ENCODE data around the gene PHACTR1.

DNA sequence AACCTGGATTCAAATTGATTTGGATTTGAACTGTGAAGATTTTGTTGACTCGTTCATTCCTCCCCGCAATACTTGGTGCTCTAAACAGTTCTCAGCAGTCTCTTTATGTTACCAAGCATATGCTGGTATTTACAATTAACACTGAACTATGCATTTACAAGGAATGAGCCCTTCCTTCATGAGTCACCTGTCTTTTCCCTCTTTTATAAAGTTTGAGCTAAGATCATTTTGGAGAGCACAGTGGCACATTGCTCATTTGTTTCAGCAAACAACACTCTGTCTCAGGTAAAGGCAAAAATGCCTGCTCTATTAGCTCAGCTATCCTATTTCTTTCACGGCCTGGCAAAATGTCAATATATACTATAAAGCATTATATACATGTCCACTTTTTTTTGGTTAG is 285.4 kb downstream of the PHACTR1 start:
- TF ChIP-seq EZH2 (IDR thresholded peaks at IDR 0.05; ENCODE audit: borderline replicate concordance, low read depth, low read length), result no peak
- no peak for TF ChIP-seq BHLHE40 (IDR thresholded peaks at IDR 0.05; ENCODE audit: low read length)
- TF ChIP-seq ZFX (CRISPR knock-in tag; IDR thresholded peaks at IDR 0.05), result no peak
- TF ChIP-seq MAFK (IDR thresholded peaks at IDR 0.05; ENCODE audit: low read length), result no peak
- no peak for TF ChIP-seq MYNN (IDR thresholded peaks at IDR 0.05)
- TF ChIP-seq MYNN (CRISPR knock-in tag; IDR thresholded peaks at IDR 0.05), result no peak
- TF ChIP-seq ZNF644 (tag; IDR thresholded peaks at IDR 0.05; ENCODE audit: low read depth), result no peak
- no peak for TF ChIP-seq JUND (IDR thresholded peaks at IDR 0.05; ENCODE audit: borderline replicate concordance, low read depth, low read length)
- no peak for TF ChIP-seq JUND (tag; IDR thresholded peaks at IDR 0.05; ENCODE audit: borderline replicate concordance, low read depth, low read length)
- no peak for TF ChIP-seq ELF4 (CRISPR knock-in tag; IDR thresholded peaks at IDR 0.05)
- TF ChIP-seq, protein P1, sequence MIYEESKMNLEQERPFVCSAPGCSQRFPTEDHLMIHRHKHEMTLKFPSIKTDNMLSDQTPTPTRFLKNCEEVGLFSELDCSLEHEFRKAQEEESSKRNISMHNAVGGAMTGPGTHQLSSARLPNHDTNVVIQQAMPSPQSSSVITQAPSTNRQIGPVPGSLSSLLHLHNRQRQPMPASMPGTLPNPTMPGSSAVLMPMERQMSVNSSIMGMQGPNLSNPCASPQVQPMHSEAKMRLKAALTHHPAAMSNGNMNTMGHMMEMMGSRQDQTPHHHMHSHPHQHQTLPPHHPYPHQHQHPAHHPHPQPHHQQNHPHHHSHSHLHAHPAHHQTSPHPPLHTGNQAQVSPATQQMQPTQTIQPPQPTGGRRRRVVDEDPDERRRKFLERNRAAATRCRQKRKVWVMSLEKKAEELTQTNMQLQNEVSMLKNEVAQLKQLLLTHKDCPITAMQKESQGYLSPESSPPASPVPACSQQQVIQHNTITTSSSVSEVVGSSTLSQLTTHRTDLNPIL (CRISPR knock-in tag; IDR thresholded peaks at IDR 0.05), result no peak
- no peak for TF ChIP-seq ATF7 (IDR thresholded peaks at IDR 0.05)
- TF ChIP-seq ZNF263 (CRISPR knock-in tag; IDR thresholded peaks at IDR 0.05; ENCODE audit: borderline replicate concordance), result no peak
- TF ChIP-seq ZNF696 (CRISPR knock-in tag; conservative IDR thresholded peaks at IDR 0.05), result no peak
- TF ChIP-seq, protein P2, sequence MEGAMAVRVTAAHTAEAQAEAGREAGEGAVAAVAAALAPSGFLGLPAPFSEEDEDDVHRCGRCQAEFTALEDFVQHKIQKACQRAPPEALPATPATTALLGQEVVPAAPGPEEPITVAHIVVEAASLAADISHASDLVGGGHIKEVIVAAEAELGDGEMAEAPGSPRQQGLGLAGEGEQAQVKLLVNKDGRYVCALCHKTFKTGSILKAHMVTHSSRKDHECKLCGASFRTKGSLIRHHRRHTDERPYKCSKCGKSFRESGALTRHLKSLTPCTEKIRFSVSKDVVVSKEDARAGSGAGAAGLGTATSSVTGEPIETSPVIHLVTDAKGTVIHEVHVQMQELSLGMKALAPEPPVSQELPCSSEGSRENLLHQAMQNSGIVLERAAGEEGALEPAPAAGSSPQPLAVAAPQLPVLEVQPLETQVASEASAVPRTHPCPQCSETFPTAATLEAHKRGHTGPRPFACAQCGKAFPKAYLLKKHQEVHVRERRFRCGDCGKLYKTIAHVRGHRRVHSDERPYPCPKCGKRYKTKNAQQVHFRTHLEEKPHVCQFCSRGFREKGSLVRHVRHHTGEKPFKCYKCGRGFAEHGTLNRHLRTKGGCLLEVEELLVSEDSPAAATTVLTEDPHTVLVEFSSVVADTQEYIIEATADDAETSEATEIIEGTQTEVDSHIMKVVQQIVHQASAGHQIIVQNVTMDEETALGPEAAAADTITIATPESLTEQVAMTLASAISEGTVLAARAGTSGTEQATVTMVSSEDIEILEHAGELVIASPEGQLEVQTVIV (CRISPR knock-in tag; IDR thresholded peaks at IDR 0.05; ENCODE audit: borderline replicate concordance), result no peak
